Uterus (tissue), 4 donors: ENCODE results near the gene KDM1A. TPM values are rescaled to one million over a fixed set of nuclear protein-coding genes. Genes with fewer than 3 reads are reported as not detected.

Experiments
- DNase-seq, 2 donors: peaks; one replicate each; pipeline ENCODE4 v3.0.0-alpha.2; 2019 to 2020
- H3K27ac ChIP-seq, 2 donors: fragments of 200-600 bp; sonication (generic); 1 replicate in 1 of 2; 2 replicates in 1 of 2; pipeline ENCODE4 v1.5.1; 2016 to 2018
- H3K27me3 ChIP-seq, 2 donors: fragments of 200-600 bp; sonication (generic); one replicate each; pipeline ENCODE4 v1.5.1; 2018 to 2019; ENCODE audit warnings: control low read depth in 1 of 2
- H3K36me3 ChIP-seq, 2 donors: fragments of 200-600 bp; sonication (generic); one replicate each; pipeline ENCODE4 v1.5.1; 2019; ENCODE audit warnings: control low read depth in 1 of 2
- H3K4me1 ChIP-seq, 2 donors: fragments of 200-600 bp; sonication (generic); one replicate each; pipeline ENCODE4 v1.5.1; 2018 to 2019; ENCODE audit warnings: control low read depth in 1 of 2
- H3K4me3 ChIP-seq, 2 donors: fragments of 200-600 bp; sonication (generic); 1 replicate in 1 of 2; 2 replicates in 1 of 2; pipeline ENCODE4 v1.5.1; 2018 to 2019; ENCODE audit warnings: mild to moderate bottlenecking in 1 of 2
- H3K9me3 ChIP-seq, 2 donors: fragments of 200-600 bp; sonication (generic); one replicate each; pipeline ENCODE4 v1.5.1; 2019; ENCODE audit warnings: control low read depth in 1 of 2
- CTCF ChIP-seq, 4 experiments: fragments of 200-600 bp in 2 of 4; fragments of 450-650 bp in 2 of 4; sonication (generic) in 2 of 4; IDR thresholded peaks; one replicate each; pipeline ENCODE4 v1.5.1; 2016 to 2019; ENCODE audit warnings: antibody characterized with exemption in 4 of 4, mild to moderate bottlenecking in 2 of 4, moderate library complexity in 1 of 4
- POLR2A ChIP-seq, 2 donors: fragments of 450-650 bp; IDR thresholded peaks; one replicate each; pipeline ENCODE4 v1.6.1; 2016; ENCODE audit warnings: antibody characterized with exemption in 2 of 2, mild to moderate bottlenecking in 1 of 2, moderate library complexity in 1 of 2
- intact Hi-C: fragments of 100-400 bp; cut with DNase I; formaldehyde crosslinking; loops from one replicate; pipeline ENCODE4 v1.15.1; 2023; ENCODE audit warnings: low total_unique reads
- total RNA-seq, 4 donors: library from RNA; depleted of rRNA in 3 of 4; stranded (reverse); fragments of >200 nt in 3 of 4; gene quantifications; one replicate each; pipeline versions ENCODE4 v1.1.0 to v1.2.4, GENCODE V29; 2014 to 2023
- donor health status: DM: yes; HTN: yes; CAD: no.

Gene KDM1A
- total RNA-seq, 4 donors from 2014 or later = 31.5 to 137 (median 57.3) TPM

- no peak for TF ChIP-seq POLR2A (IDR thresholded peaks at IDR 0.05)
- TF ChIP-seq CTCF (IDR thresholded peaks at IDR 0.05) = no peak
- DNase-seq = no peak
- no peaks in the 10 kb centered on the region for H3K9me3 ChIP-seq
- no peaks in the 10 kb centered on the region for H3K4me1 ChIP-seq
- H3K36me3 ChIP-seq = no peaks in the 10 kb centered on the region
- no peaks in the 10 kb centered on the region for H3K27me3 ChIP-seq
- no peak overlapping the region for H3K4me3 ChIP-seq
- intact Hi-C loops = no loop called here
- no peak overlapping the region for H3K27ac ChIP-seq
Measured at GRCh38 chr1:23085696-23086095, 66.4 kb downstream of the KDM1A start.

DNA sequence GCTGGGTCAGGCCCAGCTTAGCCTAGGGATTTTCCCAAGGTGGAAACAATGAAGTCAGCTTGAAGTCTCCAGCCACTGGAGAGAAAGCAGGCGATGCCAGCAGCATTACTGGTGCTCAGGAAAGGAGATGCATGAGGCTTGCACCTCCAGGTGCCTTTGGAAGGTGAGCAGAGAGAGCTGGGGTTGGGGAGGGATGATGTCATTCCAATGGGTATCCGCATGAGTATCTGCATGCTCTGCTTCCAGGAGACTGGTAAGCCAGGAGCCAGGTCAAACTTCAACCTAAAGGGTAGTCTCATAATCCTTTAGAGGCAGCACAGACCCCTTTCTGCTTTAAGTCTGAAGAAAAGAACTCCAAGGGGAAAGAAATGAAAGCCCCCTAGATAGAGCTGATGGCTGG lies 68.8 kb downstream of the KDM1A start:
- H3K4me3 ChIP-seq = no peak overlapping the region
- no peak for DNase-seq
- no peaks in the 10 kb centered on the region for H3K36me3 ChIP-seq
- H3K27me3 ChIP-seq = no peaks in the 10 kb centered on the region
- intact Hi-C loops = no loop called here
- no peak overlapping the region for H3K27ac ChIP-seq
- no peaks in the 10 kb centered on the region for H3K4me1 ChIP-seq
- H3K9me3 ChIP-seq = no peaks in the 10 kb centered on the region
- TF ChIP-seq POLR2A (IDR thresholded peaks at IDR 0.05) = no peak
- TF ChIP-seq CTCF (IDR thresholded peaks at IDR 0.05) = no peak

DNA sequence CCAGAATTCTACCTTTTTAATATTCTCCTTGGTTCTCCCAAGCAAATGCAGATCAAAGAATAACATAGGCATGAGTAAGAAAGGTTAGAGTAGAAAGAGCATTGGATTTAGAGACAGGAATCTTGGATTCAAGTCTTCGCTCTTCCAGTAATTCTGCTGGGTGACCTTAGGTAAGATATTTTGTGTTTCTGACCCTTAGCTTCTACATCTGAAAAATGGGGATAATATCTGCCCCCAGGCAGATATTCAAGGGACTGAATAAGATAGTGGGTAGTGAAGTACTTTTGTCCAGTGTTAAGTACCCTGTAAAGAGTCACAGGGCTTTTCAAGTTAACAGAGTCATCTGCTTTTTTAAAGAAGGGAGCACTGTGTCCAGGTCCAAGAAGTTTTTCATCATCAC lies 70.8 kb downstream of the KDM1A start:
- intact Hi-C loops = no loop called here
- H3K27ac ChIP-seq = no peak overlapping the region
- H3K9me3 ChIP-seq = no peaks in the 10 kb centered on the region
- H3K4me3 ChIP-seq = no peak overlapping the region
- H3K4me1 ChIP-seq = no peaks in the 10 kb centered on the region
- H3K27me3 ChIP-seq = no peaks in the 10 kb centered on the region
- DNase-seq = no peak
- H3K36me3 ChIP-seq = no peaks in the 10 kb centered on the region
- TF ChIP-seq POLR2A (IDR thresholded peaks at IDR 0.05) (no peak), CTCF (IDR thresholded peaks at IDR 0.05) (no peak)

- H3K4me1 ChIP-seq = no peaks in the 10 kb centered on the region
- intact Hi-C loops = no loop called here
- no peak for DNase-seq
- H3K36me3 ChIP-seq = no peaks in the 10 kb centered on the region
- TF ChIP-seq POLR2A (IDR thresholded peaks at IDR 0.05) (no peak), CTCF (IDR thresholded peaks at IDR 0.05) (no peak)
- H3K27ac ChIP-seq = no peak overlapping the region
- H3K27me3 ChIP-seq = no peaks in the 10 kb centered on the region
- no peak overlapping the region for H3K4me3 ChIP-seq
- no peaks in the 10 kb centered on the region for H3K9me3 ChIP-seq
Measured at GRCh38 chr1:23091545-23091944, 72.3 kb downstream of the KDM1A start.

GRCh38 chr1:23092447-23092846 lies 73.2 kb downstream of the KDM1A start:
- Histone ChIP-seq H3K36me3 (no peaks in the 10 kb centered on the region), H3K4me1 (no peaks in the 10 kb centered on the region), H3K27me3 (no peaks in the 10 kb centered on the region), H3K4me3 (no peak overlapping the region), H3K27ac (no peak overlapping the region), H3K9me3 (no peaks in the 10 kb centered on the region)
- no peak for TF ChIP-seq POLR2A (IDR thresholded peaks at IDR 0.05)
- TF ChIP-seq CTCF (IDR thresholded peaks at IDR 0.05) = no peak
- intact Hi-C loops = no loop called here
- DNase-seq = no peak
